ENCODE measurements around the gene DOC2A. TPM values are rescaled to one million over a fixed set of nuclear protein-coding genes. Genes with fewer than 3 reads are reported as not detected.

The DOC2A gene
- total RNA-seq, 1 donor from 2014 or later = 6.9 TPM

- TF ChIP-seq CTCF (conservative IDR thresholded peaks at IDR 0.05) = no peak
- no peaks in the 10 kb centered on the region for H3K9me3 Mint-ChIP-seq
- no peak overlapping the region for H3K27ac Mint-ChIP-seq
- peaks cover 14% of the 10 kb centered on the region for H3K27me3 Mint-ChIP-seq
- H3K4me1 Mint-ChIP-seq (ENCODE audit: unreplicated experiment) = no peaks in the 10 kb centered on the region
- no peak for DNase-seq (ENCODE audit: extremely low spot score, unreplicated experiment)
- H3K36me3 Mint-ChIP-seq = no peaks in the 10 kb centered on the region
- H3K4me3 Mint-ChIP-seq = no peak overlapping the region
Observed at GRCh38 chr16:30004811-30005242, 6.0 kb downstream of the DOC2A start.

GRCh38 chr16:30004424-30004776 is 6.4 kb downstream of the DOC2A start:
- DNase-seq (ENCODE audit: extremely low spot score, unreplicated experiment) = no peak
- no peaks in the 10 kb centered on the region for H3K9me3 Mint-ChIP-seq
- no peak overlapping the region for H3K27ac Mint-ChIP-seq
- H3K4me1 Mint-ChIP-seq (ENCODE audit: unreplicated experiment) = no peaks in the 10 kb centered on the region
- TF ChIP-seq CTCF (conservative IDR thresholded peaks at IDR 0.05) = no peak
- H3K36me3 Mint-ChIP-seq = no peaks in the 10 kb centered on the region
- H3K4me3 Mint-ChIP-seq = no peak overlapping the region
- H3K27me3 Mint-ChIP-seq = peaks cover 12% of the 10 kb centered on the region

GRCh38 chr16:30003670-30004423 is 7.0 kb downstream of the DOC2A start:
- H3K27ac Mint-ChIP-seq = no peak overlapping the region

GRCh38 chr16:30002614-30003346 is 8.0 kb downstream of the DOC2A start:
- no peaks in the 10 kb centered on the region for H3K9me3 Mint-ChIP-seq
- H3K4me1 Mint-ChIP-seq (ENCODE audit: unreplicated experiment) = no peaks in the 10 kb centered on the region
- no peak overlapping the region for H3K4me3 Mint-ChIP-seq
- H3K36me3 Mint-ChIP-seq = no peaks in the 10 kb centered on the region
- DNase-seq (ENCODE audit: extremely low spot score, unreplicated experiment) = no peak
- H3K27me3 Mint-ChIP-seq = no peaks in the 10 kb centered on the region
- H3K27ac Mint-ChIP-seq = peak overlapping the region; percentile 41
- TF ChIP-seq CTCF (conservative IDR thresholded peaks at IDR 0.05) = no peak

More at GRCh38 chr16:30003670-30004423, 7.0 kb downstream of the DOC2A start:
- Mint-ChIP-seq H3K36me3 (no peaks in the 10 kb centered on the region), H3K9me3 (no peaks in the 10 kb centered on the region), H3K4me1 (ENCODE audit: unreplicated experiment) (no peaks in the 10 kb centered on the region), H3K27me3 (peaks cover 6% of the 10 kb centered on the region), H3K4me3 (no peak overlapping the region)
- no peak for TF ChIP-seq CTCF (conservative IDR thresholded peaks at IDR 0.05)
- no peak for DNase-seq (ENCODE audit: extremely low spot score, unreplicated experiment)

- no peak overlapping the region for H3K27ac Mint-ChIP-seq
- no peak for TF ChIP-seq CTCF (conservative IDR thresholded peaks at IDR 0.05)
- no peaks in the 10 kb centered on the region for H3K9me3 Mint-ChIP-seq
- DNase-seq (ENCODE audit: extremely low spot score, unreplicated experiment) = no peak
- peaks cover 3% of the 10 kb centered on the region for H3K36me3 Mint-ChIP-seq
- no peak overlapping the region for H3K4me3 Mint-ChIP-seq
- peaks cover 5% of the 10 kb centered on the region for H3K4me1 Mint-ChIP-seq (ENCODE audit: unreplicated experiment)
- no peaks in the 10 kb centered on the region for H3K27me3 Mint-ChIP-seq
Observed at GRCh38 chr16:30000735-30001631, 9.8 kb downstream of the DOC2A start.

Data from type B pancreatic cell (in vitro differentiated cells).